HCT116 (cell line): Measurements from ENCODE around the gene APOBEC3F. TPM values are rescaled to one million over a fixed set of nuclear protein-coding genes. Genes with fewer than 3 reads are reported as not detected.
"Not testable (repeated sequence)": the region's sequence is repeated elsewhere in the genome, so short reads cannot be mapped to it uniquely, and the experiment has no call there.

Experiments used
- ATAC-seq: fragments of 200-7000 bp; cut with Tn5 transposase; 2 replicates; pipeline ENCODE4 v1.9.1; 2020; ENCODE audit warnings: mild to moderate bottlenecking, moderate library complexity
- BruUV-seq: library from RNA; stranded (reverse); fragments of 400-500 nt; replicated peaks from 2 replicates; lab custom pipeline; 2021; lab: Mats Ljungman, UMichigan
- CTCF ChIA-PET: fragments of 300-600 bp; sonication (Branson Sonifier 250); formaldehyde crosslinking; loops from one replicate; lab custom pipeline; 2021; ENCODE audit warnings: antibody characterized with exemption; lab: Charles Lee
- POLR2A ChIA-PET: fragments of 300-600, 350-600 bp; sonication (Branson Sonifier 250); formaldehyde crosslinking; loops from one replicate; lab custom pipeline; 2021; ENCODE audit warnings: antibody characterized with exemption; lab: Charles Lee
- RAD21 ChIA-PET, 2 experiments: fragments of 300-600 bp; sonication (Branson Sonifier 250); formaldehyde crosslinking; loops; one replicate each; lab custom pipeline; 2023; ENCODE audit warnings: low total read pairs in 2 of 2; ENCODE audit not compliant: uncharacterized antibody in 2 of 2, unreplicated experiment in 2 of 2, low non-redundant PET in 1 of 2; lab: Charles Lee
- DNase-seq: peaks from one replicate; pipeline ENCODE4 v3.0.0-alpha.2; 2010; ENCODE audit warnings: low read depth, low spot score
- H2AFZ ChIP-seq: fragments of 200-600 bp; shearing (Covaris generic), sonication (generic); 2 replicates; pipeline ENCODE4 v1.6.1; 2017; ENCODE audit warnings: low read depth, mixed run types, mixed read lengths, antibody characterized with exemption, low read length; ENCODE audit not compliant: poor library complexity, severe bottlenecking
- H3K27ac ChIP-seq: 2 replicates; pipeline ENCODE4 v1.5.1; 2012; ENCODE audit warnings: low read depth, low read length
- H3K27me3 ChIP-seq: fragments of 200-600 bp; sonication (generic); 2 replicates; pipeline ENCODE4 v1.6.1; 2016; ENCODE audit warnings: mixed run types, low read length, mixed read lengths; ENCODE audit not compliant: insufficient read depth
- H3K36me3 ChIP-seq, 2 experiments: fragments of 200-500 bp in 1 of 2; fragments of 200-600 bp in 1 of 2; sonication (Bioruptor generic) in 1 of 2; sonication (generic) in 1 of 2; 2 replicates each; pipeline versions ENCODE4 v1.5.1 to v1.6.1; 2014 to 2016; ENCODE audit warnings: low read length in 2 of 2, inconsistent platforms in 1 of 2, mixed read lengths in 1 of 2, mixed run types in 1 of 2; ENCODE audit not compliant: insufficient read depth in 2 of 2, control insufficient read depth in 1 of 2
- H3K4me1 ChIP-seq, 2 experiments: fragments of 200-600 bp in 1 of 2; sonication (generic) in 1 of 2; 2 replicates each; pipeline versions ENCODE4 v1.5.1 to v1.6.1; 2012 to 2017; ENCODE audit warnings: low read length in 2 of 2, inconsistent platforms in 1 of 2, mild to moderate bottlenecking in 1 of 2, mixed read lengths in 1 of 2, mixed run types in 1 of 2, moderate library complexity in 1 of 2; ENCODE audit not compliant: insufficient read depth in 2 of 2, control insufficient read depth in 1 of 2
- H3K4me2 ChIP-seq: fragments of 200-600 bp; sonication (generic); 2 replicates; pipeline ENCODE4 v1.6.1; 2017; ENCODE audit warnings: mixed run types, low read length, mixed read lengths
- H3K4me3 ChIP-seq, 2 experiments: fragments of 200-600 bp in 1 of 2; sonication (generic) in 1 of 2; replicated peaks in 1 of 2; 2 replicates each; pipeline ENCODE4 v1.5.1; 2011 to 2016; ENCODE audit warnings: low read length in 2 of 2, control low read depth in 1 of 2, low read depth in 1 of 2, mild to moderate bottlenecking in 1 of 2, mixed read lengths in 1 of 2, mixed run types in 1 of 2
- H3K79me2 ChIP-seq: fragments of 200-600 bp; sonication (generic); 2 replicates; pipeline ENCODE4 v1.6.1; 2017; ENCODE audit warnings: mild to moderate bottlenecking, mixed run types, low read length, moderate library complexity, mixed read lengths; ENCODE audit not compliant: insufficient read depth
- H3K9ac ChIP-seq: fragments of 200-600 bp; sonication (generic); 2 replicates; pipeline ENCODE4 v1.6.1; 2016; ENCODE audit warnings: low read length, mixed read lengths
- H3K9me2 ChIP-seq: fragments of 200-600 bp; sonication (generic), shearing (Covaris generic); 2 replicates; pipeline ENCODE4 v1.6.1; 2017; ENCODE audit warnings: mixed run types, mild to moderate bottlenecking, moderate library complexity; ENCODE audit not compliant: insufficient read depth
- H3K9me3 ChIP-seq, 2 experiments: fragments of 200-500 bp in 1 of 2; fragments of 200-600 bp in 1 of 2; sonication (Bioruptor generic) in 1 of 2; sonication (generic) in 1 of 2; 2 replicates each; pipeline ENCODE4 v1.6.1; 2014 to 2017; ENCODE audit warnings: low read length in 2 of 2, mixed read lengths in 2 of 2, inconsistent platforms in 1 of 2, low read depth in 1 of 2, mild to moderate bottlenecking in 1 of 2, mixed run types in 1 of 2, moderate library complexity in 1 of 2; ENCODE audit not compliant: control insufficient read depth in 1 of 2, insufficient read depth in 1 of 2
- H4K20me1 ChIP-seq: fragments of 200-600 bp; sonication (generic), shearing (Covaris generic); 2 replicates; pipeline ENCODE4 v1.6.1; 2017; ENCODE audit warnings: mixed run types, mild to moderate bottlenecking, moderate library complexity; ENCODE audit not compliant: insufficient read depth
- CBX3 ChIP-seq: IDR thresholded peaks from 2 replicates; pipeline ENCODE4 v1.6.1; 2012; ENCODE audit warnings: low read depth
- CEBPB ChIP-seq: IDR thresholded peaks from 2 replicates; pipeline ENCODE4 v1.6.1; 2012; ENCODE audit warnings: low read depth
- EZH2phosphoT487 ChIP-seq: fragments of 200-600 bp; IDR thresholded peaks from 2 replicates; pipeline ENCODE4 v1.6.1; 2018; ENCODE audit warnings: antibody characterized with exemption, borderline replicate concordance
- FOSL1 ChIP-seq: IDR thresholded peaks from 2 replicates; pipeline ENCODE4 v1.6.1; 2012; ENCODE audit warnings: low read depth
- POLR2A ChIP-seq: IDR thresholded peaks from 2 replicates; pipeline ENCODE4 v1.7.0; 2011; ENCODE audit warnings: borderline replicate concordance; ENCODE audit not compliant: insufficient read depth, insufficient read length; ENCODE audit errors: extremely low read depth
- SP1 ChIP-seq: IDR thresholded peaks from 2 replicates; pipeline ENCODE4 v1.6.1; 2012; ENCODE audit warnings: low read depth
- intact Hi-C: fragments of 100-400 bp; cut with micrococcal nuclease; formaldehyde crosslinking; loops from 2 replicates; pipeline ENCODE4 v1.10.0; 2022
- total RNA-seq: library from RNA; stranded (reverse); gene quantifications from one replicate; pipeline ENCODE4 v1.2.1, GENCODE V29; 2021; ENCODE audit not compliant: unreplicated experiment

The APOBEC3F gene
- total RNA-seq, 1 experiment from 2014 or later, result 11.1 TPM

DNA sequence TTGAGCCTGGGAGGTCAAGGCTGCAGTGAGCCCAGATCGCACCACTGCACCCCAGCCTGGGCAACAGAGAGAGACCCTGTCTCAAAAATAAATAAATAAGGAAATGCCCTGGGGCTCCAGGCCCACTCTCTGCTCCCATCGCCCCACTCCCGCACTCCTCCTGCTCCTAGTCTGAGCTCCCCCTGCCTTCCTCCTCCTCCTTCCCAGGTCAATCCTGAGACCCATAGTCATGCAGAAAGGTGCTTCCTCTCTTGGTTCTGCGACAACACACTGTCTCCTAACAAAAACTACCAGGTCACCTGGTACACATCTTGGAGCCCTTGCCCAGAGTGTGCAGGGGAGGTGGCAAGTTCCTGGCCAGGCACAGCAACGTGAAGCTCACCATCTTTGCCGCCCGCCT, 29.5 kb downstream of the APOBEC3F start:
- Histone ChIP-seq H3K36me3 (no peaks in the 10 kb centered on the region), H3K9ac (no peak overlapping the region), H3K4me3 (no peak overlapping the region), H2AFZ (no peak overlapping the region), H3K4me2 (no peak overlapping the region), H3K27ac (no peak overlapping the region), H3K79me2 (no peaks in the 10 kb centered on the region), H3K4me1 (peaks cover 6 to 8% of the 10 kb centered on the region in 2 experiments; a peak in 2 of 4 replicates), H3K27me3 (no peaks in the 10 kb centered on the region), H3K9me3 (no peaks in the 10 kb centered on the region), H4K20me1 (no peaks in the 10 kb centered on the region), H3K9me2 (no peaks in the 10 kb centered on the region)
- CTCF ChIA-PET, result no interaction called here
- intact Hi-C loops, result no loop called here
- POLR2A ChIA-PET, result no interaction called here
- TF ChIP-seq CEBPB (no peak), CBX3 (no peak), EZH2phosphoT487 (no peak), SP1 (no peak), FOSL1 (no peak), POLR2A (no peak)
- BruUV-seq, result no TSS peak
- RAD21 ChIA-PET, result no interaction called here
- ATAC-seq, result no peak
- no peak for DNase-seq

DNA sequence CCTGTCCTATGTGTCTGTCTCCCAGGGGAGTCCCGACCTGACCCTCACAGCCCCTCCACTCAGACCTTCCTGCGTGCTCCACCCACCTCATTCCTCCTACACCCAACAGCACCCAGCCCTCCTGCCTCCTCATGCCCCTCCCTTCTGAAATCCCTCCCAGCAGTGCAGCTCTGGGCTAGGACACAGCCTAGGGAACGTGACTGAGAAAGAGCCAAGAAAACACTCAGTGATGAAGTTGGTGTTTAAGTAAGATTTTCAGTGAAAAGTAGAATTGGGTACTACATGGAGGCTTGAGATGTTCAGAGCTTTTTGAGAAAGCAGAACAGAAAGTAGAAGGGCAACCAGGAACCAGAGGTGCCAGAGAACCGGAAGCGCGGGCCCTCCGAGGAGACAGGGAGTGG, 31.9 kb downstream of the APOBEC3F start:
- POLR2A ChIA-PET, H3K9me3 ChIP-seq, H3K27me3 ChIP-seq, intact Hi-C loops, H3K9me2 ChIP-seq, H3K79me2 ChIP-seq, H3K4me1 ChIP-seq, H3K4me2 ChIP-seq, H3K9ac ChIP-seq, BruUV-seq, H2AFZ ChIP-seq, H4K20me1 ChIP-seq, ATAC-seq, H3K36me3 ChIP-seq, H3K27ac ChIP-seq, H3K4me3 ChIP-seq, RAD21 ChIA-PET, DNase-seq, CTCF ChIA-PET: not testable (repeated sequence)
